Ovary (tissue), 3 donors: ENCODE data around the gene CYTH1.

Source experiments
- CTCF ChIP-seq, 3 donors: fragments of 450-650 bp in 2 of 3; fragments of 200-600 bp in 1 of 3; IDR thresholded peaks; one replicate each; pipeline versions ENCODE4 v1.5.1 to v1.8.0; 2016 to 2022; ENCODE audit warnings: antibody characterized with exemption in 3 of 3, mild to moderate bottlenecking in 1 of 3
- EP300 ChIP-seq: sonication (generic); formaldehyde crosslinking; IDR thresholded peaks from one replicate; pipeline ENCODE4 v1.6.1; 2017; ENCODE audit warnings: antibody characterized with exemption
- POLR2A ChIP-seq: fragments of 450-650 bp; IDR thresholded peaks from one replicate; pipeline ENCODE4 v1.6.1; 2017; ENCODE audit warnings: antibody characterized with exemption, mild to moderate bottlenecking, moderate library complexity
- donor health status: DM: no; HTN: no; CAD: no.

- TF ChIP-seq CTCF (IDR thresholded peaks at IDR 0.05): no peak
- no peak for TF ChIP-seq POLR2A
- TF ChIP-seq EP300: no peak
Observed at GRCh38 chr17:78634154-78634553, 147.9 kb downstream of the CYTH1 start.
